Osteocyte (in vitro differentiated cells): Measurements from ENCODE around the gene EFHC2. TPM values are rescaled to one million over a fixed set of nuclear protein-coding genes. Genes with fewer than 3 reads are reported as not detected.

Experiments used
- DNase-seq: peaks from one replicate; pipeline ENCODE4 v3.0.0; 2021; ENCODE audit warnings: mixed read lengths; ENCODE audit not compliant: unreplicated experiment; ENCODE audit errors: extremely low spot score
- H3K27ac Mint-ChIP-seq: one replicate; pipeline ENCODE4 v1.8.0; 2021; ENCODE audit warnings: mild to moderate bottlenecking, mixed read lengths; ENCODE audit not compliant: unreplicated experiment
- H3K27me3 Mint-ChIP-seq: one replicate; pipeline ENCODE4 v1.8.0; 2021; ENCODE audit warnings: mixed read lengths; ENCODE audit not compliant: unreplicated experiment
- H3K36me3 Mint-ChIP-seq: one replicate; pipeline ENCODE4 v1.8.0; 2021; ENCODE audit warnings: mixed read lengths; ENCODE audit not compliant: unreplicated experiment
- H3K4me1 Mint-ChIP-seq: one replicate; pipeline ENCODE4 v1.8.0; 2021; ENCODE audit warnings: mixed read lengths; ENCODE audit not compliant: unreplicated experiment
- H3K4me3 Mint-ChIP-seq: one replicate; pipeline ENCODE4 v1.8.0; 2021; ENCODE audit warnings: mild to moderate bottlenecking, moderate library complexity, mixed read lengths; ENCODE audit not compliant: unreplicated experiment
- H3K9me3 Mint-ChIP-seq: one replicate; pipeline ENCODE4 v1.8.0; 2021; ENCODE audit warnings: mixed read lengths; ENCODE audit not compliant: unreplicated experiment
- CTCF ChIP-seq: fragments of 200-600 bp; sonication (generic); IDR thresholded peaks from 2 replicates; pipeline ENCODE4 v1.5.0; 2021; ENCODE audit warnings: antibody characterized with exemption, mild to moderate bottlenecking, moderate library complexity
- total RNA-seq: library from RNA; stranded (reverse); gene quantifications from 2 replicates; pipeline ENCODE4 v1.2.1, GENCODE V29; 2021

EFHC2 gene
- total RNA-seq, 1 donor from 2014 or later: not detected

DNA sequence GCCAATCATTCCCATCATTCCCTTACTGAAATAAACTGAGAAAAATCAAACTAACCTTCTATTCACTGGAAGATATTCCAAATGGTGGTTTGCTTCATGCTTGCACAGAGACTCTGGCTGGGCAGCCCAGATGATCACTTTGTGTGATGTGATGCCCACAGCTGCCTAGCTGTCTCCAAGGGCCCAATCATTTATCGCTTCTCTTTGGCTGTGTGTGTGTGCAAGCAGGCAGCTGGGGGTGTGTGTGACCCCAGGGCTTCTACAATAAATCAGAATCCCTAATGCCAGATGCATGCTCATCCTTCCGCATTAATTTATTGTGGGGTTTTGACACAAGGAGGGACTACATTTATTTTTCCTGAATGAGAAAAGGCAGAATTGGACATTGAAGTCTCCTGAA is 230.1 kb downstream of the EFHC2 start:
- no peaks in the 10 kb centered on the region for H3K4me1 Mint-ChIP-seq
- no peak overlapping the region for H3K4me3 Mint-ChIP-seq
- no peak for TF ChIP-seq CTCF
- no peak for DNase-seq
- no peaks in the 10 kb centered on the region for H3K36me3 Mint-ChIP-seq
- no peaks in the 10 kb centered on the region for H3K27me3 Mint-ChIP-seq
- H3K27ac Mint-ChIP-seq: no peak overlapping the region
- peaks cover 9% of the 10 kb centered on the region for H3K9me3 Mint-ChIP-seq

- H3K4me1 Mint-ChIP-seq: no peaks in the 10 kb centered on the region
- H3K9me3 Mint-ChIP-seq: peaks cover 14% of the 10 kb centered on the region
- H3K27ac Mint-ChIP-seq: no peak overlapping the region
- H3K36me3 Mint-ChIP-seq: no peaks in the 10 kb centered on the region
- no peak for TF ChIP-seq CTCF
- no peak overlapping the region for H3K4me3 Mint-ChIP-seq
- DNase-seq: no peak
- H3K27me3 Mint-ChIP-seq: no peaks in the 10 kb centered on the region
Observed at GRCh38 chrX:44106864-44107263, 236.6 kb downstream of the EFHC2 start.

DNA sequence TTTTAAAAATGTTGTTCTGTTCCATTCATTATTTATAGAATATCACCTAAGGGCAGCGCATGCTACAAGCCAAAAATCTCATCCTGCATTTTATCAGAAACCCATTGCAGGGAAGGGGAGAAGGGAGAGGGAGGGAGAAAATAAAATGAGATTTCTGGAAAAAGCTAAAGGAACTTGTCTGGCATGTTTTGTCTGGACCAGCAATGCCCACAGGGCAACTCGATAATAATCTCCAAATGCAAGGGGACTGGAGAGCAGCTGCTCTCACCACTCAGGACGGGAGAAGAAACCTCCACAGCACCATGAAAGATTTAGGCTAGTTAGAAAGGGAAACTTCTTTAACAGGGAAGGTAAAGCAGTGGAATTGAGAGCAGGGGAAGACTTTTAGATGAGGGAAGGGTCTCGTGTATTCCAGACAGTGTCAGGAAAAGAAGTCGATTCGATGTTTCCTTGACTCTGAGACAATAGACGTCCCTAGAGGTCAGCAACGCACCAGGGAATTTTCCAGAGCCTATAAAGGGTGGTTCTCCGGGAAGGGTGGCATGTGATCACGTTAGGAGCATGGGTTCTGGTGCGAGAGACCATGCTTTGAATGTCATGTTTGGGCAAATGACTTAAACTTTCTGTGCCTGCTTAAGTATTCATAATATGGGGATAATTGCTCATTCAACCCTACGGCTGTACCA is 238.1 kb downstream of the EFHC2 start:
- peaks cover 21% of the 10 kb centered on the region for H3K9me3 Mint-ChIP-seq
- no peak overlapping the region for H3K4me3 Mint-ChIP-seq
- no peak overlapping the region for H3K27ac Mint-ChIP-seq
- DNase-seq: no peak
- no peaks in the 10 kb centered on the region for H3K36me3 Mint-ChIP-seq
- no peak for TF ChIP-seq CTCF
- no peaks in the 10 kb centered on the region for H3K27me3 Mint-ChIP-seq
- no peaks in the 10 kb centered on the region for H3K4me1 Mint-ChIP-seq

DNA sequence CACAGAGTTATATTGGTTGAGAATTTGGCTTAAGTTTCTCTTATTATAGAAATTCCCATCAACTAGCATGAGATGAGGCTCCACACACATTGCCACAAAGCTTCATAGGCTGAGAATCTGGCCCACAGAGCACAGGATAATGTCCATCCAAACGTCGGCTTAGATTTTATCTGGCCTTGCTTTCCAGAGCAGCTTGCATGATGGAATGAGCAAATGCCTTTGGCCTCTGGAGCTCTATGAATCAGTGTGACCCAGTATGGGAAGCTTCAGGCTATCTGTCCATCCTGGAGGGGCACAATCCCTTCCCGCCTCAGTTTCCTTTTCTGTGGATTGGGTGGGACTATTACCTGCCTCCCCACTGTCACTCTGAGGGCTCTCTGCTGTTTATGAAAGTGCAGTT is 238.8 kb downstream of the EFHC2 start:
- no peak for TF ChIP-seq CTCF
- Mint-ChIP-seq H3K36me3 (no peaks in the 10 kb centered on the region), H3K9me3 (peaks cover 23% of the 10 kb centered on the region), H3K4me1 (no peaks in the 10 kb centered on the region), H3K27me3 (no peaks in the 10 kb centered on the region), H3K4me3 (no peak overlapping the region), H3K27ac (no peak overlapping the region)
- no peak for DNase-seq

GRCh38 chrX:44101281-44101680 is 242.2 kb downstream of the EFHC2 start:
- no peaks in the 10 kb centered on the region for H3K36me3 Mint-ChIP-seq
- no peaks in the 10 kb centered on the region for H3K27me3 Mint-ChIP-seq
- no peak for DNase-seq

More at GRCh38 chrX:44101281-44101680, 242.2 kb downstream of the EFHC2 start:
- Mint-ChIP-seq H3K4me1 (no peaks in the 10 kb centered on the region), H3K9me3 (peaks cover 21% of the 10 kb centered on the region), H3K27ac (no peak overlapping the region), H3K4me3 (no peak overlapping the region)
- TF ChIP-seq CTCF: no peak
